Body of pancreas (tissue), 4 donors: ENCODE results near the gene STX8.

ENCODE experiments used
- CTCF ChIP-seq, 7 experiments: fragments of 450-650 bp in 4 of 7; fragments of 200-600 bp in 3 of 7; sonication (generic) in 3 of 7; IDR thresholded peaks; one replicate each; pipeline ENCODE4 v1.5.1; 2016 to 2019; ENCODE audit warnings: antibody characterized with exemption in 7 of 7
- POLR2A ChIP-seq, 3 donors: fragments of 450-650 bp; IDR thresholded peaks; one replicate each; pipeline ENCODE4 v1.6.1; 2016; ENCODE audit warnings: antibody characterized with exemption in 3 of 3, mild to moderate bottlenecking in 2 of 3

GRCh38 chr17:9209781-9210370 is 365.7 kb downstream of the STX8 start:
- TF ChIP-seq POLR2A (IDR thresholded peaks at IDR 0.05) (no peak), CTCF (IDR thresholded peaks at IDR 0.05) (no peak)
